Esophagus squamous epithelium (tissue), 4 donors: ENCODE data around the gene SMAD3.

Source experiments
- CTCF ChIP-seq, 6 experiments: fragments of 450-650 bp in 4 of 6; fragments of 200-600 bp in 2 of 6; sonication (generic) in 2 of 6; IDR thresholded peaks; one replicate each; pipeline ENCODE4 v1.5.1; 2016 to 2019; ENCODE audit warnings: antibody characterized with exemption in 6 of 6, mild to moderate bottlenecking in 4 of 6, moderate library complexity in 4 of 6
- POLR2A ChIP-seq, 4 donors: fragments of 450-650 bp; IDR thresholded peaks; one replicate each; pipeline ENCODE4 v1.6.1; 2017; ENCODE audit warnings: antibody characterized with exemption in 4 of 4, mild to moderate bottlenecking in 4 of 4, moderate library complexity in 3 of 4

- TF ChIP-seq POLR2A (IDR thresholded peaks at IDR 0.05), result no peak
- TF ChIP-seq CTCF (IDR thresholded peaks at IDR 0.05), result no peak
Observed at GRCh38 chr15:67087507-67088172, 22.2 kb downstream of the SMAD3 start.
